GM23338 (cell line): Measurements from ENCODE around the gene MZB1. TPM values are rescaled to one million over a fixed set of nuclear protein-coding genes. Genes with fewer than 3 reads are reported as not detected.

Experiments used
- ATAC-seq: fragments of 200-7000 bp; cut with Tn5 transposase; 3 replicates; pipeline ENCODE4 v1.9.1; 2020
- DNase-seq: peaks from one replicate; pipeline ENCODE4 v3.0.0-alpha.2; 2015; ENCODE audit warnings: low spot score
- H2AFZ ChIP-seq: fragments of 200-600 bp; sonication (generic); 2 replicates; pipeline ENCODE4 v1.8.0; 2016; ENCODE audit warnings: antibody characterized with exemption, mild to moderate bottlenecking, moderate library complexity
- H3F3A ChIP-seq: fragments of 200-600 bp; sonication (generic); replicated peaks from 2 replicates; pipeline ENCODE4 v1.8.0; 2017; ENCODE audit warnings: antibody characterized with exemption, mixed run types, low read depth
- H3K27ac ChIP-seq: fragments of 200-600 bp; sonication (generic); 2 replicates; pipeline ENCODE4 v1.6.1; 2016; ENCODE audit warnings: low read depth
- H3K27me3 ChIP-seq: fragments of 200-600 bp; sonication (generic); 2 replicates; pipeline ENCODE4 v1.8.0; 2016; ENCODE audit warnings: mild to moderate bottlenecking, mixed run types, moderate library complexity; ENCODE audit not compliant: insufficient read depth
- H3K36me3 ChIP-seq: fragments of 200-600 bp; sonication (generic); 2 replicates; pipeline ENCODE4 v1.8.0; 2016; ENCODE audit warnings: mild to moderate bottlenecking; ENCODE audit not compliant: insufficient read depth
- H3K4me1 ChIP-seq: fragments of 200-600 bp; sonication (generic); 2 replicates; pipeline ENCODE4 v1.8.0; 2016; ENCODE audit warnings: mild to moderate bottlenecking, moderate library complexity; ENCODE audit not compliant: insufficient read depth
- H3K4me2 ChIP-seq: fragments of 200-600 bp; sonication (generic); 2 replicates; pipeline ENCODE4 v1.7.1; 2017; ENCODE audit warnings: mixed run types
- H3K4me3 ChIP-seq: fragments of 200-600 bp; sonication (generic); 2 replicates; pipeline ENCODE4 v1.6.1; 2016; ENCODE audit warnings: mixed run types
- H3K79me2 ChIP-seq: fragments of 200-600 bp; sonication (generic); replicated peaks from 2 replicates; pipeline ENCODE4 v1.8.0; 2017; ENCODE audit warnings: mild to moderate bottlenecking; ENCODE audit not compliant: insufficient read depth
- H3K9me2 ChIP-seq: fragments of 200-600 bp; sonication (generic); 2 replicates; pipeline ENCODE4 v1.8.0; 2017; ENCODE audit not compliant: insufficient read depth
- H4K20me1 ChIP-seq: fragments of 200-600 bp; sonication (generic); replicated peaks from 2 replicates; pipeline ENCODE4 v1.8.0; 2017; ENCODE audit warnings: mild to moderate bottlenecking; ENCODE audit not compliant: insufficient read depth
- H3K27ac Mint-ChIP-seq: 2 replicates; pipeline ENCODE4 v1.8.0; 2020; ENCODE audit warnings: inconsistent platforms, mild to moderate bottlenecking, moderate library complexity, mixed read lengths
- H3K27me3 Mint-ChIP-seq: 3 replicates; pipeline ENCODE4 v1.8.0; 2022; ENCODE audit warnings: low read depth, mild to moderate bottlenecking, moderate library complexity, mixed read lengths, inconsistent platforms; ENCODE audit not compliant: insufficient read depth, poor library complexity
- H3K36me3 Mint-ChIP-seq: 3 replicates; pipeline ENCODE4 v1.8.0; 2021; ENCODE audit warnings: low read depth, mild to moderate bottlenecking, inconsistent platforms, moderate library complexity, mixed read lengths
- H3K4me1 Mint-ChIP-seq: 3 replicates; pipeline ENCODE4 v1.8.0; 2020; ENCODE audit warnings: mild to moderate bottlenecking, inconsistent platforms, mixed read lengths
- H3K4me3 Mint-ChIP-seq: 3 replicates; pipeline ENCODE4 v1.8.0; 2021; ENCODE audit warnings: moderate library complexity, mild to moderate bottlenecking, inconsistent platforms, mixed read lengths
- H3K9me3 Mint-ChIP-seq: 3 replicates; pipeline ENCODE4 v1.8.0; 2020; ENCODE audit warnings: moderate library complexity, mild to moderate bottlenecking, inconsistent platforms, mixed read lengths
- EZH2 ChIP-seq: fragments of 200-600 bp; sonication (generic); IDR thresholded peaks from one replicate; pipeline ENCODE4 v1.8.0; 2017; ENCODE audit warnings: antibody characterized with exemption, mild to moderate bottlenecking, low read depth; ENCODE audit not compliant: unreplicated experiment
- JUNB ChIP-seq: IDR thresholded peaks from one replicate; pipeline ENCODE4 v1.6.1; 2016; ENCODE audit warnings: antibody characterized with exemption; ENCODE audit not compliant: unreplicated experiment
- ZNF462 ChIP-seq: fragments of 250-450 bp; sonication (Bioruptor Pico); IDR thresholded peaks from 2 replicates; pipeline ENCODE4 v1.5.0; 2020; ENCODE audit warnings: mild to moderate bottlenecking, moderate library complexity
- polyA plus RNA-seq: library from polyadenylated mRNA; unstranded; fragments of >200 nt; fragmentation: Nextera tagmentation; extraction: Ambion mirVana; gene quantifications from 2 replicates; pipeline ENCODE4 v1.2.1, GENCODE V29; 2016
- total RNA-seq: library from RNA; depleted of rRNA; stranded (reverse); fragments of >200 nt; shearing (Covaris generic); gene quantifications from 2 replicates; pipeline ENCODE4 v1.2.3, GENCODE V29; 2014
- TF ChIP-seq, protein P1 (sequence below), 2 experiments: fragments of 200-600 bp in 1 of 2; sonication (generic) in 1 of 2; conservative IDR thresholded peaks; 2 replicates each; pipeline versions ENCODE4 v1.5.1 to v1.6.1; 2016 to 2017; ENCODE audit warnings: antibody characterized with exemption in 2 of 2, low read depth in 2 of 2, mild to moderate bottlenecking in 2 of 2, moderate library complexity in 1 of 2

MZB1 gene
- total and polyA plus RNA-seq, 2 experiments from 2014 or later = 0.52 to 1.6 TPM

GRCh38 chr5:139406963-139407362 lies 17.2 kb upstream of the MZB1 start (continued):
- TF ChIP-seq ZNF462 (no peak), EZH2 (no peak)

- H3K4me1 ChIP-seq = peaks cover 16% of the 10 kb centered on the region
- ATAC-seq (peak; percentile 6), DNase-seq (no peak)
- Mint-ChIP-seq H3K9me3 (no peaks in the 10 kb centered on the region), H3K27ac (peak overlapping the region; percentile 100), H3K36me3 (peaks cover 6% of the 10 kb centered on the region), H3K4me3 (peak overlapping the region; percentile 95), H3K4me1 (peaks cover 15% of the 10 kb centered on the region), H3K27me3 (peaks cover 12% of the 10 kb centered on the region)
- peak overlapping the region; percentile 91 for H3K27ac ChIP-seq
- TF ChIP-seq, protein P1, sequence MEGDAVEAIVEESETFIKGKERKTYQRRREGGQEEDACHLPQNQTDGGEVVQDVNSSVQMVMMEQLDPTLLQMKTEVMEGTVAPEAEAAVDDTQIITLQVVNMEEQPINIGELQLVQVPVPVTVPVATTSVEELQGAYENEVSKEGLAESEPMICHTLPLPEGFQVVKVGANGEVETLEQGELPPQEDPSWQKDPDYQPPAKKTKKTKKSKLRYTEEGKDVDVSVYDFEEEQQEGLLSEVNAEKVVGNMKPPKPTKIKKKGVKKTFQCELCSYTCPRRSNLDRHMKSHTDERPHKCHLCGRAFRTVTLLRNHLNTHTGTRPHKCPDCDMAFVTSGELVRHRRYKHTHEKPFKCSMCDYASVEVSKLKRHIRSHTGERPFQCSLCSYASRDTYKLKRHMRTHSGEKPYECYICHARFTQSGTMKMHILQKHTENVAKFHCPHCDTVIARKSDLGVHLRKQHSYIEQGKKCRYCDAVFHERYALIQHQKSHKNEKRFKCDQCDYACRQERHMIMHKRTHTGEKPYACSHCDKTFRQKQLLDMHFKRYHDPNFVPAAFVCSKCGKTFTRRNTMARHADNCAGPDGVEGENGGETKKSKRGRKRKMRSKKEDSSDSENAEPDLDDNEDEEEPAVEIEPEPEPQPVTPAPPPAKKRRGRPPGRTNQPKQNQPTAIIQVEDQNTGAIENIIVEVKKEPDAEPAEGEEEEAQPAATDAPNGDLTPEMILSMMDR (conservative IDR thresholded peaks at IDR 0.05; ENCODE audit: low read depth in 2 of 2) = 0 out of 4 replicates have a peak, but pooled peaks of 1 of the 2 experiments have one; percentile 5
- TF ChIP-seq JUNB = no peak
- peaks cover 16% of the 10 kb centered on the region for H3F3A ChIP-seq
- no peaks in the 10 kb centered on the region for H3K27me3 ChIP-seq
- H4K20me1 ChIP-seq = 0 out of 2 replicates have a peak, but pooled peaks cover 5% of the 10 kb centered on the region
- H3K79me2 ChIP-seq = 0 out of 2 replicates have a peak, but pooled peaks cover 3% of the 10 kb centered on the region
- peak overlapping the region; percentile 92 for H2AFZ ChIP-seq
- peak overlapping the region; percentile 81 for H3K4me2 ChIP-seq
- H3K36me3 ChIP-seq = no peaks in the 10 kb centered on the region
- peak overlapping the region; percentile 65 for H3K4me3 ChIP-seq
- no peaks in the 10 kb centered on the region for H3K9me2 ChIP-seq
Observed at GRCh38 chr5:139404484-139404840, 14.7 kb upstream of the MZB1 start.
